ENCODE results near the gene DRAXIN.

The DRAXIN gene

DNA sequence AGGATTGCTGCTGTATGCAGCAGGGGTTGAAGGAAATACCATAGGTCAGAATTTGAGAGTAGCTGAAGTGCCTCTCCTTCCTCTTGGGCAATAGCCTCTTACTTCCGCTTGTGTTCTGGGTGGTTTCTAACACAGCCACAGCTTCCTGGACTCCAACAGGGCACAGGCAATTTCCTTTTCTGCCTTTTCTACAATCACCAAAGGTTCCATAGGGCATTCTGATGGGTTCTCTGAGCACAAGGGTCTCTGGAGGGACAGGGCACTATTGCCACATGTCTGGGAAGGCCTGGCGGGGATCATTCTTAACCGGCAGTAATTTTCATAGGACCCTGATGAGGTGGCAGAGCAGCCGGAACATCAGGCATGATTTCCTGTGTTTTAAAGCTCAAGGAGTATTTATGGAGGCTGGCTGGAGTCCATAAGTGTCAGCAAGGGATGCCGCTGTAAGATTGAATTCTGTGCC lies 39.0 kb downstream of the DRAXIN start:
- H3K27ac ChIP-seq (replicated peaks), result peak overlapping the region; percentile 84
- DNase-seq (ENCODE audit: low read depth in 1 of 2, low spot score in 1 of 2), result peak; percentile 91 to 95
- H3K4me3 ChIP-seq (replicated peaks; ENCODE audit: insufficient read depth, low read length), result no peak overlapping the region
- TF ChIP-seq, protein P1, sequence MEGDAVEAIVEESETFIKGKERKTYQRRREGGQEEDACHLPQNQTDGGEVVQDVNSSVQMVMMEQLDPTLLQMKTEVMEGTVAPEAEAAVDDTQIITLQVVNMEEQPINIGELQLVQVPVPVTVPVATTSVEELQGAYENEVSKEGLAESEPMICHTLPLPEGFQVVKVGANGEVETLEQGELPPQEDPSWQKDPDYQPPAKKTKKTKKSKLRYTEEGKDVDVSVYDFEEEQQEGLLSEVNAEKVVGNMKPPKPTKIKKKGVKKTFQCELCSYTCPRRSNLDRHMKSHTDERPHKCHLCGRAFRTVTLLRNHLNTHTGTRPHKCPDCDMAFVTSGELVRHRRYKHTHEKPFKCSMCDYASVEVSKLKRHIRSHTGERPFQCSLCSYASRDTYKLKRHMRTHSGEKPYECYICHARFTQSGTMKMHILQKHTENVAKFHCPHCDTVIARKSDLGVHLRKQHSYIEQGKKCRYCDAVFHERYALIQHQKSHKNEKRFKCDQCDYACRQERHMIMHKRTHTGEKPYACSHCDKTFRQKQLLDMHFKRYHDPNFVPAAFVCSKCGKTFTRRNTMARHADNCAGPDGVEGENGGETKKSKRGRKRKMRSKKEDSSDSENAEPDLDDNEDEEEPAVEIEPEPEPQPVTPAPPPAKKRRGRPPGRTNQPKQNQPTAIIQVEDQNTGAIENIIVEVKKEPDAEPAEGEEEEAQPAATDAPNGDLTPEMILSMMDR (IDR thresholded peaks at IDR 0.05; ENCODE audit: insufficient read depth, low read length), result no peak
- TF ChIP-seq GABPA (IDR thresholded peaks at IDR 0.05; ENCODE audit: low read depth) (peak; percentile 45; the same call in 1 of the 2 replicates), POLR2AphosphoS5 (IDR thresholded peaks at IDR 0.05; ENCODE audit: low read depth) (peak; percentile 63), SPI1 (IDR thresholded peaks at IDR 0.05; ENCODE audit: borderline replicate concordance, low read depth) (peak; percentile 32; the same call in 1 of the 2 replicates)
- TF ChIP-seq, protein P2, sequence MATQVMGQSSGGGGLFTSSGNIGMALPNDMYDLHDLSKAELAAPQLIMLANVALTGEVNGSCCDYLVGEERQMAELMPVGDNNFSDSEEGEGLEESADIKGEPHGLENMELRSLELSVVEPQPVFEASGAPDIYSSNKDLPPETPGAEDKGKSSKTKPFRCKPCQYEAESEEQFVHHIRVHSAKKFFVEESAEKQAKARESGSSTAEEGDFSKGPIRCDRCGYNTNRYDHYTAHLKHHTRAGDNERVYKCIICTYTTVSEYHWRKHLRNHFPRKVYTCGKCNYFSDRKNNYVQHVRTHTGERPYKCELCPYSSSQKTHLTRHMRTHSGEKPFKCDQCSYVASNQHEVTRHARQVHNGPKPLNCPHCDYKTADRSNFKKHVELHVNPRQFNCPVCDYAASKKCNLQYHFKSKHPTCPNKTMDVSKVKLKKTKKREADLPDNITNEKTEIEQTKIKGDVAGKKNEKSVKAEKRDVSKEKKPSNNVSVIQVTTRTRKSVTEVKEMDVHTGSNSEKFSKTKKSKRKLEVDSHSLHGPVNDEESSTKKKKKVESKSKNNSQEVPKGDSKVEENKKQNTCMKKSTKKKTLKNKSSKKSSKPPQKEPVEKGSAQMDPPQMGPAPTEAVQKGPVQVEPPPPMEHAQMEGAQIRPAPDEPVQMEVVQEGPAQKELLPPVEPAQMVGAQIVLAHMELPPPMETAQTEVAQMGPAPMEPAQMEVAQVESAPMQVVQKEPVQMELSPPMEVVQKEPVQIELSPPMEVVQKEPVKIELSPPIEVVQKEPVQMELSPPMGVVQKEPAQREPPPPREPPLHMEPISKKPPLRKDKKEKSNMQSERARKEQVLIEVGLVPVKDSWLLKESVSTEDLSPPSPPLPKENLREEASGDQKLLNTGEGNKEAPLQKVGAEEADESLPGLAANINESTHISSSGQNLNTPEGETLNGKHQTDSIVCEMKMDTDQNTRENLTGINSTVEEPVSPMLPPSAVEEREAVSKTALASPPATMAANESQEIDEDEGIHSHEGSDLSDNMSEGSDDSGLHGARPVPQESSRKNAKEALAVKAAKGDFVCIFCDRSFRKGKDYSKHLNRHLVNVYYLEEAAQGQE (IDR thresholded peaks at IDR 0.05; ENCODE audit: insufficient replicate concordance, low read depth), result no peak
- H3K27me3 ChIP-seq (ENCODE audit: insufficient read depth, poor library complexity, severe bottlenecking), result no peaks in the 10 kb centered on the region

DNA sequence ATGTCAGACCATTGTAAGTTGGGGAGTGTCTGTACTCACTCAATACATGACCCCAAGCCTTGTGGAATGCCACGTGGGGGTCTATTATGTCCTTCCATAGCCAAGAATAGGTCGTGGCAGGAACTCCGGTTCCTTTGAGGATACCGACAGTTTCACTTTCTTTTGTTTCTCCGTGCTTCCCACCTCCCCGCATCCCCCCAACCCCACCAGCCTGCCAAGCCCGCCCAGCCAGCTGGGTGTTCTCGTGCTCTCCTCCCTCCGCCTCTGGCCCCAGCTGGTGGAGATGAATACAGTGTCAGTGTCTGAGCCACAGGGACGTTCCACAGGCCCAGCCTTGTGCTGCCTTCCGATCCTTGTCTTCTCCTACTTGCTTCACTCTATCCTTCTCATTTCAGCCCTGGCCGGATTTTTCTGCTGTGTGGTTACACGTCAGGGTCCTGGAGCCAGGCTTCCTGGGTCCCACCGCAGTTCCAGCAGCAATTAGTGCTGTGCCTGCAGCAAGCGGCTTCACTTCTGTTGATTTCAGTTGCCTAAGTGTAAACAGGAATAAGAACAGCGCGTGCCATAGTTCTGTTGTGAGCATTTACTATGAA lies 40.3 kb downstream of the DRAXIN start:
- DNase-seq (ENCODE audit: low read depth in 1 of 2, low spot score in 1 of 2), result peak in 1 of 2 experiments; percentile 50
- no peak overlapping the region for H3K4me3 ChIP-seq (replicated peaks; ENCODE audit: insufficient read depth, low read length)
- H3K27me3 ChIP-seq (ENCODE audit: insufficient read depth, poor library complexity, severe bottlenecking), result no peaks in the 10 kb centered on the region
- no peak for TF ChIP-seq GABPA (IDR thresholded peaks at IDR 0.05; ENCODE audit: low read depth)
- TF ChIP-seq POLR2AphosphoS5 (IDR thresholded peaks at IDR 0.05; ENCODE audit: low read depth), result no peak
- TF ChIP-seq, protein P2 (IDR thresholded peaks at IDR 0.05; ENCODE audit: insufficient replicate concordance, low read depth), result no peak
- TF ChIP-seq, protein P1 (IDR thresholded peaks at IDR 0.05; ENCODE audit: insufficient read depth, low read length), result no peak
- no peak for TF ChIP-seq SPI1 (IDR thresholded peaks at IDR 0.05; ENCODE audit: borderline replicate concordance, low read depth)
- peak overlapping the region; percentile 84 for H3K27ac ChIP-seq (replicated peaks)

DNA sequence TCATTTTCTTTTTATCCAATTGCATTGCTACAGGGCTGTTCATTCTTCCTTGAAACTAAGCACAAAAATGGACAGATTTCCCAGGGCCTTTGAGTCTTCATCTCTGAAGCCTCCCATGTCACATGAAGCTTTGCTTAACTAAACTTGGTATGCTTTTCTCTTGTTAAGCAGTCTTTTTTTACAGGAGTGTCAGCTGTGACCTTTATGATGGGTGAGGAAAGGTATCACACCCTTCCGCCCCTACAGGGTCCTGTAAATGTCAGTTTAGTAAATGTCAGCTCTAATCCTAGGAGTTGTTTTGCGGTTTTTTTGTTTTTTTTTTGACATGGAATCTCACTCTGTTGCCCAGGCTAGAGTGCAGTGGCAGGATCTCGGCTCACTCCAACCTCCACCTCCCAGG lies 41.8 kb downstream of the DRAXIN start:
- DNase-seq (ENCODE audit: low read depth in 1 of 2, low spot score in 1 of 2), result no peak
- Histone ChIP-seq H3K4me3 (replicated peaks; ENCODE audit: insufficient read depth, low read length) (no peak overlapping the region), H3K27me3 (ENCODE audit: insufficient read depth, poor library complexity, severe bottlenecking) (no peaks in the 10 kb centered on the region), H3K27ac (replicated peaks) (no peak overlapping the region)
- TF ChIP-seq, protein P2 (IDR thresholded peaks at IDR 0.05; ENCODE audit: insufficient replicate concordance, low read depth), result no peak
- TF ChIP-seq POLR2AphosphoS5 (IDR thresholded peaks at IDR 0.05; ENCODE audit: low read depth), result no peak
- TF ChIP-seq, protein P1 (IDR thresholded peaks at IDR 0.05; ENCODE audit: insufficient read depth, low read length), result no peak
- no peak for TF ChIP-seq GABPA (IDR thresholded peaks at IDR 0.05; ENCODE audit: low read depth)
